ENCODE data around the gene LAMA2. TPM values are rescaled to one million over a fixed set of nuclear protein-coding genes. Genes with fewer than 3 reads are reported as not detected.

The LAMA2 gene
- total RNA-seq, 2 donors from 2014 or later, result 3.6 to 7.5 TPM

DNA sequence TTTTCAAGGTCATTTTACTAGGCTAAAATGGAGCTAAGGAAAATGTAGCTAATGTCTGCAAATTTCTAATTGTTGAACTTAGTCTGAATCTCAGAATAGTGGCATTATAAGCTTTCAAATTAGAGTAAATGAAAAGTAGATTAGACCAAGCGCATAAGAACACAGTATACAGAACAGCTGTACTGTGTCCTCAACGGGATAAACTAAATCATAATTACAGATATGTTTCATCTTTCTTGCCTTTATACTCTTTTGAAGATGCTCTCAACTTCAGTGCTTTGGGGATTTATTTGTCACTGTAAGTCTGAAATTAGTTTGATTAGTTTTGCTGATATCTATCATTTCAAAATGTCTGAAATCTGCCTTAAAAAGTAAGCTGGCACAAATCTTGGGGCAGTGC is 305.4 kb downstream of the LAMA2 start:
- DNase-seq, result no peak
- Histone ChIP-seq H3K9ac (ENCODE audit: low read depth in 2 of 2, low read length in 2 of 2) (no peak overlapping the region), H3K4me3 (no peak overlapping the region), H3K27ac (no peak overlapping the region), H3K4me1 (no peaks in the 10 kb centered on the region), H3K27me3 (no peaks in the 10 kb centered on the region), H3K36me3 (no peaks in the 10 kb centered on the region), H3K9me3 (no peaks in the 10 kb centered on the region)
- intact Hi-C loops (cut with DNase I), result no loop called here
- TF ChIP-seq, protein P1, sequence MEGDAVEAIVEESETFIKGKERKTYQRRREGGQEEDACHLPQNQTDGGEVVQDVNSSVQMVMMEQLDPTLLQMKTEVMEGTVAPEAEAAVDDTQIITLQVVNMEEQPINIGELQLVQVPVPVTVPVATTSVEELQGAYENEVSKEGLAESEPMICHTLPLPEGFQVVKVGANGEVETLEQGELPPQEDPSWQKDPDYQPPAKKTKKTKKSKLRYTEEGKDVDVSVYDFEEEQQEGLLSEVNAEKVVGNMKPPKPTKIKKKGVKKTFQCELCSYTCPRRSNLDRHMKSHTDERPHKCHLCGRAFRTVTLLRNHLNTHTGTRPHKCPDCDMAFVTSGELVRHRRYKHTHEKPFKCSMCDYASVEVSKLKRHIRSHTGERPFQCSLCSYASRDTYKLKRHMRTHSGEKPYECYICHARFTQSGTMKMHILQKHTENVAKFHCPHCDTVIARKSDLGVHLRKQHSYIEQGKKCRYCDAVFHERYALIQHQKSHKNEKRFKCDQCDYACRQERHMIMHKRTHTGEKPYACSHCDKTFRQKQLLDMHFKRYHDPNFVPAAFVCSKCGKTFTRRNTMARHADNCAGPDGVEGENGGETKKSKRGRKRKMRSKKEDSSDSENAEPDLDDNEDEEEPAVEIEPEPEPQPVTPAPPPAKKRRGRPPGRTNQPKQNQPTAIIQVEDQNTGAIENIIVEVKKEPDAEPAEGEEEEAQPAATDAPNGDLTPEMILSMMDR (IDR thresholded peaks at IDR 0.05), result no peak

DNA sequence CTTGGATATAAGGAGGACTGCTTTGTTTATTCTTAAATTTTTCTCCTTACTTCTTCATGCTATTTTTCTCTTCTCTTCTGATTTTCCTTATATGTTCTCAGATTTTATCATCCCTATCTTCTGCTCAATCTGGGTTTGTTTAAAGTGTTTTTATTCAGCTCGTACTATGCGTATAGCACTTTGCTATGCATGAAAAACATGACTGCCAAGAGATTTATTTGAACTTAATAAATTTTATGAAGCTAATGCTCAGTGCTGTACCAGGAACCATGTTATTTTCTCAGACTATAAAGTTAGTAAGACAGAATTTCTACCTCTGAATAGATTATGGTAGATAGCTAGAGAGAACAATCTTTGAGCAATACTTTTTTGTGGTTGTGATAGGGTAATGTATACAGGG is 305.9 kb downstream of the LAMA2 start:
- Histone ChIP-seq H3K4me3 (no peak overlapping the region), H3K36me3 (no peaks in the 10 kb centered on the region), H3K9ac (ENCODE audit: low read depth in 2 of 2, low read length in 2 of 2) (no peak overlapping the region), H3K4me1 (no peaks in the 10 kb centered on the region), H3K27ac (no peak overlapping the region), H3K27me3 (no peaks in the 10 kb centered on the region), H3K9me3 (no peaks in the 10 kb centered on the region)
- TF ChIP-seq, protein P1 (IDR thresholded peaks at IDR 0.05), result no peak
- no peak for DNase-seq
- intact Hi-C loops (cut with DNase I), result no loop called here

DNA sequence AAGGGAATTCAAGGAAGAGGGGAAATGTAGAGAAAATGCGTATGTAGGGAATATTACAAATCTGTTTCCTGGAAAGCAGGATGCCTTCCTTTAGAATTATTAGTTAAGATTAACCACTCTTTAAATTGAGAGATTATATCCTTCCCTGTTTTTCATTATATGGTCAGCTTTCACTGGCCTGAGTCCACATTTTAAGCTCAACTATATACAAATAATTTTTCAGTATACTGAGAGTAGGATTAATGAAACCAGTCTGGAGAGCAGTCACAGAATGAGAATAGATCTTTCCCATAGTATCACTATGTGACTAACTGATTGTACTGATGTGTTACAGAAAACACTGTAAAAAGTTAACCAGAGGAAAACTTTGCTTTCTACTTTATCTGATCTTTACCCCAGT is 306.3 kb downstream of the LAMA2 start:
- intact Hi-C loops (cut with DNase I), result no loop called here
- H3K27ac ChIP-seq, result no peak overlapping the region
- H3K9me3 ChIP-seq, result no peaks in the 10 kb centered on the region
- TF ChIP-seq, protein P1 (IDR thresholded peaks at IDR 0.05), result no peak
- no peaks in the 10 kb centered on the region for H3K4me1 ChIP-seq
- no peaks in the 10 kb centered on the region for H3K27me3 ChIP-seq
- no peaks in the 10 kb centered on the region for H3K36me3 ChIP-seq
- H3K9ac ChIP-seq (ENCODE audit: low read depth in 2 of 2, low read length in 2 of 2), result no peak overlapping the region
- no peak overlapping the region for H3K4me3 ChIP-seq
- no peak for DNase-seq

DNA sequence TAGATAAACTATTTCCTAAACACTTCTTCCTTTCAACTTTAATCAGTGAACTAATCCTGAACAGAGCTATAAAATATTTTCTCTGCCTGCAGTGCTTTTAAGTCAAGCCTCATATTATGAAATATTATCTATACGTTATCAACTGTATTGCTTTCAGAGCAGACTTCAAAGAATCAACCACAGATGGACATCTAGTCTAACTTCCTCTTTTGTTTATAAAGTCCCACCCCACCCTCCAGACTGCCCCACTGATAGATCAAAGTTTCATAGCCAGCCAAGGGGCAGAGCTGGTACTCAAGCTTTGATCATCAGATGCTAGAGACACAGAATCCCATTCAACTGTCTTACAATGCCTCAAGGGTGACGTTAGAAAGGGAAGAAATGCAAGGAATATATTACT is 308.3 kb downstream of the LAMA2 start:
- no peak overlapping the region for H3K27ac ChIP-seq
- no peak for DNase-seq

DNA sequence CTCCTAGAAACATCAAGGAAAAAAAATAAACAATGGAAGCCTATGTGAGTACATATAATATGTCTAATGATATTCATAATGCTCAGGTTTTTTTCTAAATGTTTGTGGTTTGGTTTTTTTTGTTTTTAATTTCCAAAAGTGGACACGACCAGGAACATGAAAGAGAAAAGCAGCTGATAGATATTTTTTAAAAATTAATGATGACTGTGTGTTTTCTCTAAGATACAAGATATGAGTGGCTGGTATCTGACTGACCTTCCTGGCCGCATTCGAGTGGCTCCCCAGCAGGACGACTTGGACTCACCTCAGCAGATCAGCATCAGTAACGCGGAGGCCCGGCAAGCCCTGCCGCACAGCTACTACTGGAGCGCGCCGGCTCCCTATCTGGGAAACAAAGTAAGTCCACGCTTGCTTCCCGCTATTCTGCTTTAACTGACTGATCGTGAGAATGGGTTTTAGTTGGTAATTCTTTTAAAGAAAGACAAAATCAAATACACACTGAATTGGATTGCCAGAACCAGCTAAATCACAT is 309.6 kb downstream of the LAMA2 start:
- no peak overlapping the region for H3K9ac ChIP-seq (ENCODE audit: low read depth in 2 of 2, low read length in 2 of 2)
- intact Hi-C loops (cut with DNase I), result no loop called here
- no peak overlapping the region for H3K27ac ChIP-seq
- no peaks in the 10 kb centered on the region for H3K4me1 ChIP-seq
- no peak for DNase-seq
- no peaks in the 10 kb centered on the region for H3K9me3 ChIP-seq
- H3K27me3 ChIP-seq, result no peaks in the 10 kb centered on the region
- H3K36me3 ChIP-seq, result no peaks in the 10 kb centered on the region
- TF ChIP-seq, protein P1 (IDR thresholded peaks at IDR 0.05), result no peak
- no peak overlapping the region for H3K4me3 ChIP-seq

More for the DNA sequence above, 308.3 kb downstream of the LAMA2 start:
- Histone ChIP-seq H3K9me3 (no peaks in the 10 kb centered on the region), H3K27me3 (no peaks in the 10 kb centered on the region), H3K4me3 (no peak overlapping the region), H3K36me3 (no peaks in the 10 kb centered on the region), H3K4me1 (no peaks in the 10 kb centered on the region), H3K9ac (ENCODE audit: low read depth in 2 of 2, low read length in 2 of 2) (no peak overlapping the region)
- intact Hi-C loops (cut with DNase I), result no loop called here
- TF ChIP-seq, protein P1 (IDR thresholded peaks at IDR 0.05), result no peak

Data from colonic mucosa (tissue), 4 donors.